ENCODE data around the gene FAM50B.

- TF ChIP-seq, protein P1, sequence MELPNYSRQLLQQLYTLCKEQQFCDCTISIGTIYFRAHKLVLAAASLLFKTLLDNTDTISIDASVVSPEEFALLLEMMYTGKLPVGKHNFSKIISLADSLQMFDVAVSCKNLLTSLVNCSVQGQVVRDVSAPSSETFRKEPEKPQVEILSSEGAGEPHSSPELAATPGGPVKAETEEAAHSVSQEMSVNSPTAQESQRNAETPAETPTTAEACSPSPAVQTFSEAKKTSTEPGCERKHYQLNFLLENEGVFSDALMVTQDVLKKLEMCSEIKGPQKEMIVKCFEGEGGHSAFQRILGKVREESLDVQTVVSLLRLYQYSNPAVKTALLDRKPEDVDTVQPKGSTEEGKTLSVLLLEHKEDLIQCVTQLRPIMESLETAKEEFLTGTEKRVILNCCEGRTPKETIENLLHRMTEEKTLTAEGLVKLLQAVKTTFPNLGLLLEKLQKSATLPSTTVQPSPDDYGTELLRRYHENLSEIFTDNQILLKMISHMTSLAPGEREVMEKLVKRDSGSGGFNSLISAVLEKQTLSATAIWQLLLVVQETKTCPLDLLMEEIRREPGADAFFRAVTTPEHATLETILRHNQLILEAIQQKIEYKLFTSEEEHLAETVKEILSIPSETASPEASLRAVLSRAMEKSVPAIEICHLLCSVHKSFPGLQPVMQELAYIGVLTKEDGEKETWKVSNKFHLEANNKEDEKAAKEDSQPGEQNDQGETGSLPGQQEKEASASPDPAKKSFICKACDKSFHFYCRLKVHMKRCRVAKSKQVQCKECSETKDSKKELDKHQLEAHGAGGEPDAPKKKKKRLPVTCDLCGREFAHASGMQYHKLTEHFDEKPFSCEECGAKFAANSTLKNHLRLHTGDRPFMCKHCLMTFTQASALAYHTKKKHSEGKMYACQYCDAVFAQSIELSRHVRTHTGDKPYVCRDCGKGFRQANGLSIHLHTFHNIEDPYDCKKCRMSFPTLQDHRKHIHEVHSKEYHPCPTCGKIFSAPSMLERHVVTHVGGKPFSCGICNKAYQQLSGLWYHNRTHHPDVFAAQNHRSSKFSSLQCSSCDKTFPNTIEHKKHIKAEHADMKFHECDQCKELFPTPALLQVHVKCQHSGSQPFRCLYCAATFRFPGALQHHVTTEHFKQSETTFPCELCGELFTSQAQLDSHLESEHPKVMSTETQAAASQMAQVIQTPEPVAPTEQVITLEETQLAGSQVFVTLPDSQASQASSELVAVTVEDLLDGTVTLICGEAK (IDR thresholded peaks at IDR 0.05; ENCODE audit: borderline replicate concordance) = no peak
- TF ChIP-seq BMI1 (IDR thresholded peaks at IDR 0.05; ENCODE audit: borderline replicate concordance) (no peak), POLR2A (IDR thresholded peaks at IDR 0.05; ENCODE audit: low read depth, low read length) (no peak), CREM (IDR thresholded peaks at IDR 0.05; ENCODE audit: low read depth) (no peak)
Observed at GRCh38 chr6:3808199-3808598, 41.0 kb upstream of the FAM50B start.

Measured in GM12878 (cell line).